Right cardiac atrium (tissue), 5 donors: ENCODE data around the gene ONECUT3. TPM values are rescaled to one million over a fixed set of nuclear protein-coding genes. Genes with fewer than 3 reads are reported as not detected.

ENCODE experiments used
- ATAC-seq, 2 donors: fragments of 200-7000 bp; cut with Tn5 transposase; one replicate each; pipeline versions ENCODE4 v1.8.0 to v1.9.1; 2020; ENCODE audit warnings: moderate library complexity in 2 of 2, mild to moderate bottlenecking in 1 of 2
- DNase-seq, 3 donors: peaks; one replicate each; pipeline ENCODE4 v3.0.0-alpha.2; 2020
- H3K27ac ChIP-seq: one replicate; pipeline ENCODE4 v1.5.1; 2013; ENCODE audit warnings: mild to moderate bottlenecking, low read length, control low read depth, moderate library complexity
- H3K27me3 ChIP-seq: one replicate; pipeline ENCODE4 v1.6.1; 2013; ENCODE audit not compliant: control insufficient read depth, insufficient read depth
- H3K4me1 ChIP-seq: one replicate; pipeline ENCODE4 v1.6.1; 2013; ENCODE audit warnings: low read length; ENCODE audit not compliant: control insufficient read depth, insufficient read depth
- H3K4me3 ChIP-seq: one replicate; pipeline ENCODE4 v1.5.1; 2013; ENCODE audit warnings: low read length, control low read depth
- H3K9me3 ChIP-seq: one replicate; pipeline ENCODE4 v1.6.1; 2013; ENCODE audit warnings: low read length; ENCODE audit not compliant: control insufficient read depth
- WGBS: extraction: QIAGEN DNeasy Blood & Tissue Kit; methylation state at CpG from one replicate; pipeline ENCODE4 v1.1.7; 2013; 5-methylcytosine and 5-hydroxymethylcytosine counted together
- intact Hi-C, 4 donors: fragments of 100-400 bp; cut with DNase I; formaldehyde crosslinking; loops; one replicate each; pipeline versions ENCODE4 v1.11.0 to v1.14.0; 2022 to 2023
- polyA plus RNA-seq: library from polyadenylated mRNA; stranded (reverse); fragments of 200-250 nt; gene quantifications from one replicate; pipeline ENCODE4 v1.2.3, GENCODE V29; 2013
- total RNA-seq, 4 donors: library from RNA; stranded (reverse); fragmentation: NEBNext Ultra II Directional; extraction: Animal tissue kit (Norgen Biotek cat#: 25700); gene quantifications; one replicate each; pipeline ENCODE4 v1.2.1, GENCODE V29; 2021
- donor health status: healthy with polysubstance abuse.
- donor health status: DM: no; HTN: yes; CAD: no.
- donor health status: DM: no; HTN: no; CAD: no.
- donor health status: DM: no; HTN: yes; CAD: no; lungs with severe emphysema.
- donor health status: DM: yes; HTN: yes; CAD: no.

The ONECUT3 gene
- total and polyA plus RNA-seq, 5 donors = not detected

DNA sequence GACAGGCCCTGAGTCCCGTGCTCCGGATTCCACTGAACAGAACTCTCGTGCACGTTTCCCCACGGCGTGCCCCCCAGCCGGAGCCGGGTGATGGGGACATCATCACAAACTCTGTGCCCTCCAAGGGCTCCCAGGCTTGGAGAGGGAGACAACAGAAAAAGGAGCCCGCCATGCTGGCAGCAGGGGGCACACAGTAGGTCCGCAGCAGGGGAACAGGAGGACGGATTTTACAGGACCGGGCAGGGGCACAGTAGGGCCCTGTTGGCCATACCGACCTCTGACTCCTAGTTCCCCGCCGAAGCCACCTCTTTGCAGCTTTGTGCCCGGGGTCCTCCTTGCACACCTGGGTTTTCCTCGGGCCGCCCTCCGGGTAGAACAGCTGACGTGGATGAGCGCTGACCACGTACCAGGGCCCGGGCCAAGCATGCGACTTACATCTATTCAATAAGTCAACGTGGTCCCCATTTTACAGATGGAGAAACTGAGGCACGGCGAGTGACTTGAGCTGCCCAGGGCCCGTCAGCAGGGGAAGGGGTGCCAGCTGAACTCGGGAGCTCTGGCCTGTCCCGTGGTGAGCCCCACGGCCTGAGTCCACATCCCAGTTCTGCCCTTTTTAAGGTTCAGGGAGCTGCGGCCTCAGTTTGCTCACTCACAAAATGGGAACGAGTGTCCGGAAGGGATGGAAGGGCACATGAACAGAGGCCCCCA is 10.2 kb upstream of the ONECUT3 start:
- 82% methylated on average over 34 of the region's 34 CpGs for WGBS
- intact Hi-C loops = no loop called here
- no peak for ATAC-seq
- Histone ChIP-seq H3K4me1 (no peaks in the 10 kb centered on the region), H3K9me3 (peaks cover 8% of the 10 kb centered on the region), H3K4me3 (no peak overlapping the region), H3K27ac (no peak overlapping the region), H3K27me3 (no peaks in the 10 kb centered on the region)
- DNase-seq = no peak

GRCh38 chr19:1744133-1744665 is 9.1 kb upstream of the ONECUT3 start:
- peaks cover 8% of the 10 kb centered on the region for H3K9me3 ChIP-seq
- H3K4me1 ChIP-seq = no peaks in the 10 kb centered on the region
- no peaks in the 10 kb centered on the region for H3K27me3 ChIP-seq
- no peak overlapping the region for H3K27ac ChIP-seq
- intact Hi-C loops = no loop called here
- 57% methylated on average over 10 of the region's 10 CpGs for WGBS
- ATAC-seq (no peak), DNase-seq (no peak)
- H3K4me3 ChIP-seq = no peak overlapping the region

GRCh38 chr19:1744822-1745563 is 8.3 kb upstream of the ONECUT3 start:
- no peak for ATAC-seq
- Histone ChIP-seq H3K27me3 (no peaks in the 10 kb centered on the region), H3K27ac (no peak overlapping the region), H3K4me3 (no peak overlapping the region), H3K4me1 (no peaks in the 10 kb centered on the region), H3K9me3 (peaks cover 6% of the 10 kb centered on the region)
- 8% methylated on average over 19 of the region's 19 CpGs for WGBS
- DNase-seq = no peak
- intact Hi-C loops = no loop called here

DNA sequence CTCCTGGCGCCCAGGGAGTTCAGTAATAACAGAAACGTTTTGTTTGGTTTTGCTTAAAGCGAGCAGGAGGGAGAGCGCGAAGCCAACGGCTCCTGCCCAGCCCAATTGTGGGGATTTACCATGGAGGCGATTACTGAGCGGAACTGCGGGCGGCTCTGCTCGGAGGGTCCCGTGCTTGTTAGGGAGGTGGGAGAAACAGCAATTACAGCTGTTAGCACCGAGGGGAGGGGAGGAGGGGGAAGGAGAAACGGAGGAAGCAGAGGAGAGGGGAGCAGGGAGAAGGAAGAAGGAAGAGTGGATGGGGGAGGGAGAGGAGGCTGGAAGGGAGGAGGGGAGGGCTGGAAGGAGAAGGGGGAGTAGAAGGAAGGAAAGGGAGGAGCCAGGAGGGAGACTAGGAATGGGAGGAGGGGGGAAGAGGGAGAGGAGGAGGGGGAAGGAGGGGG is 7.7 kb upstream of the ONECUT3 start:
- Histone ChIP-seq H3K4me1 (no peaks in the 10 kb centered on the region), H3K9me3 (no peaks in the 10 kb centered on the region), H3K27ac (no peak overlapping the region), H3K4me3 (no peak overlapping the region), H3K27me3 (no peaks in the 10 kb centered on the region)
- intact Hi-C loops = no loop called here
- no peak for ATAC-seq
- WGBS = 2% methylated on average over 14 of the region's 14 CpGs
- DNase-seq = no peak

- H3K9me3 ChIP-seq = no peaks in the 10 kb centered on the region
- H3K4me1 ChIP-seq = no peaks in the 10 kb centered on the region
- intact Hi-C loops = no loop called here
- DNase-seq (no peak), ATAC-seq (no peak)
- no peak overlapping the region for H3K27ac ChIP-seq
- H3K4me3 ChIP-seq = no peak overlapping the region
- no peaks in the 10 kb centered on the region for H3K27me3 ChIP-seq
- WGBS = 4% methylated on average over 31 of the region's 31 CpGs
Measured at GRCh38 chr19:1746401-1747284, 6.7 kb upstream of the ONECUT3 start.

GRCh38 chr19:1747285-1748114 is 5.8 kb upstream of the ONECUT3 start:
- intact Hi-C loops = no loop called here
- ATAC-seq (peak in 1 of 2 donors; percentile 22), DNase-seq (peak in 1 of 3 donors; percentile 18)
- Histone ChIP-seq H3K27ac (no peak overlapping the region), H3K4me3 (no peak overlapping the region), H3K4me1 (no peaks in the 10 kb centered on the region), H3K9me3 (no peaks in the 10 kb centered on the region), H3K27me3 (no peaks in the 10 kb centered on the region)
- WGBS = 4% methylated on average over 22 of the region's 22 CpGs

GRCh38 chr19:1748115-1748872 is 5.0 kb upstream of the ONECUT3 start:
- WGBS = 2% methylated on average over 61 of the region's 61 CpGs
- H3K4me1 ChIP-seq = no peaks in the 10 kb centered on the region
- peak in 1 of 2 donors; percentile 12 for ATAC-seq
- no peak overlapping the region for H3K4me3 ChIP-seq
- intact Hi-C loops = no loop called here
- peak in 1 of 3 donors; percentile 51 for DNase-seq
- H3K27ac ChIP-seq = no peak overlapping the region
- H3K9me3 ChIP-seq = no peaks in the 10 kb centered on the region
- no peaks in the 10 kb centered on the region for H3K27me3 ChIP-seq

DNA sequence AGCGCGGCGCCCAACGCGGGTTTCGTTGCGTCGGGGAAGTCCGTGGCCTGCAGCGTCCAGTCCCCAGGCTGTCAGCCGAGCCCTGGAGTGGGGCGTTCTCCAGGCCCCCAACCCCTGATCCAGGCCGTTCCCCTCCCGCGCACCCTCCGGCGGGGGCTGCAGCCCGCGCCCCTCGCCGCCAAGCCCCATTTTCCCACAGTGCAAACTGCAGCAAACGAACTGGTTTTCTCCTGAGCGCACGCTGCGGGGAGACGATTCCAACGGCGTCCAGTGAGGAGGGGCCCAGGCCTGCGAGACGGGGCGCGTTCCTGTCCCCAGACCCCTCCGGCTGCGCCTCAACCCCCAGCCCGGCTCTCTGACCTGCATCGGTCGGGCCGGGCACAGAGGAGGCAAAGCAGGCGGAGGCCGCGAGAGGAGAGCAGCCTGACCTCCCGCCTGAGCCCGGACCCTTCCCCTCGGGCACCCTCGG is 4.4 kb upstream of the ONECUT3 start:
- intact Hi-C loops = no loop called here
- DNase-seq (peak in 1 of 3 donors; percentile 25), ATAC-seq (no peak)
- no peaks in the 10 kb centered on the region for H3K9me3 ChIP-seq
- H3K4me3 ChIP-seq = no peak overlapping the region
- H3K27ac ChIP-seq = no peak overlapping the region
- H3K27me3 ChIP-seq = no peaks in the 10 kb centered on the region
- WGBS = 2% methylated on average over 45 of the region's 45 CpGs
- H3K4me1 ChIP-seq = no peaks in the 10 kb centered on the region

DNA sequence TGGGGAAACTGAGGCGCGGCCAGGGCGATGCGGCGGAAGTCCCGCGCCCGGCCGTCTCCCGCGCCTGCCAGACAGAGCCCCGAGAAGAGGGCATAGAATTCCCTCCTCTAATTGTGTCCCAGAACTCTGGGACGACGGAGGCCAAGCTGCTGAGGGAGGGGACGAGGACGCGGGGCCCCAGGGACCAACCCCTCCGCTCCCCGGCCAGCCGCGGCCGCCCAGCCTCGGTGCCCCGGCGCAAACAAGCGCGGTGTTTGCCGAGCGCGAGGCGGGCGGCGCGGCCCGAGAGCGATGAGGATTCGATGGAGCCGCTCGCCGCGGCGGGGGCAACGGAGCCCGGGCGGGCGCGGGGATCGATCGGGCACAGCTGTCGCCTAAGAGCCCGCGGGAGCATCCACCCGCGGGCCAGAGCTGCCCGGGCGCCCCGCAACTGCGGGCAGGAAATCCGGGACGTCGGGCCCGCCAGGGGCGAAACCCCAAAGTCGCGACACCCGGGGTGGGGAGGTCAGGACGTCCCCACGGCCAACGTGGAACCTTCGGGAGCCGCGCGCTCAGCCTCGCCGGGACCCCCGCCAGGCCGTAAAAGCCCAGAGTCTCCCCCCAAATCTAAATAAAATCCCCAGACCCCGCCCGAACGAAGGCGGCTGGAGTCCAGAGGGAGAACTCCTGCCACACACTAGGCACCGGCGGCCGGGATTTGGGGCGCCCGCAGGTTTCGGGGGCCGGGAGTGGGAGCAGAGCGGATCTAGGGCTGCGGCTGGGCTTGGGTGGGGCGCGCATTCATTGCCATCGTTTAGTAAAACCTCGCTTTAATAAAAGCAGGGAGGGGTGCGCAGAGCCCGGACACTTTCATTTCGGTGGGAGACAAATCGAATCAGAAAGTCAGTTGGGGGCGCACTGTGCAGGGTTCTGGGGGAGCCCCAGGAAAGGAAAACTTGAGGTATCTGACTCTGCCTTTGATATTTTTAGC is 3.6 kb upstream of the ONECUT3 start:
- peak in 1 of 3 donors; percentile 36 for DNase-seq
- intact Hi-C loops = no loop called here
- Histone ChIP-seq H3K27me3 (no peaks in the 10 kb centered on the region), H3K4me3 (peak overlapping the region; percentile 9), H3K4me1 (no peaks in the 10 kb centered on the region), H3K27ac (no peak overlapping the region), H3K9me3 (no peaks in the 10 kb centered on the region)
- WGBS = 1% methylated on average over 99 of the region's 99 CpGs
- no peak for ATAC-seq
